Activated naive CD4-positive, alpha-beta T cell treated with Interleukin-2 at 50 U/mL for 16 hours (primary cell): ENCODE data around the gene GP1BA.

Experiments
- DNase-seq: peaks from one replicate; pipeline ENCODE4 v3.0.0-alpha.2; 2020

Gene GP1BA

GRCh38 chr17:4978726-4979125 lies 46.6 kb downstream of the GP1BA start:
- no peak for DNase-seq

DNA sequence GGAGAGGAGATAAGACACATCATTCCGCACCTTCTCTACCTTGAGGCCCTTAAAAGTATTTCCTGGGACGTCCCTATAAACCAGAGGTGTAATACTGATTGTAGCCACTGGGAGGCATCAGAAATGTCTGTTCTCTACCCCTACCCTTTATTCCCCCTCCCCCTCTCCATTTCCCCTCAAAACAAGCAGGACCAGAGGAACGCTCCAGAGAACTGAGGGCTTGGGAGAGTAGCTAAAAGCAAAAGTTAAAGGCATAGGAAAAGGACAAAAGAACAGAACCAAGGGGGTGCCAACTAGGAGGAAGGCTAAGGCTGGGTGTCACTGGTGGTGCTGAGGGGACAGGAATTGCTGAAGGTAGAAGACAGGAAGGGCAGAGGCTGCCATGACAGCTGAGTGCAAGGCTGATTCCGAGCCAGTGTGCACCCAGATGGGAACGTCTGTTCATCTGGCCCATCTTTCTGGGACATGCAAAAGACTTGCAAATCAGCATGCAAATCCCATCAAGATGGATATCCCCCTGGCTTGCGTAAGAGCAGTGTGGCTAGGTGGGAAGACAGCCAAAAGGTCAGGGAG lies 48.7 kb downstream of the GP1BA start:
- peak; percentile 9 for DNase-seq

DNA sequence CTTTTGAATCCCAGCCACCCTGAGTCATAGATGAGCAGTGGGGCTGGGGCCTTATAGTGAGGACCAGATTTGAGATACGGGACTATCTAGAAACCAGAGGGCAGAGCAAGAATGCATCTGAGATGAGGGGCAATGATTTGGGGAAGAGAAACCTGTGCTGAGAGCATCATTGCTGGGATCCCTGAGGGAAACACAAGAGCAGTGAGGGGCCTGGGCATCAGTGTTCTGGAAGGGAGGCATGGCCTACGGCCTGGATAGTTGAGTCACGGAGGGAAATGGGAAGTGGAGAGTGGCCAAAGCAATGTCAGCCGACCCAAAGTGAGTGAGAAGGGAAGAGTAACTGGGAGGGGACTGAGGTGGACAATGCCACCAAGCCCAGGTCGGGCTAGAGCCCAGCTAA lies 50.2 kb downstream of the GP1BA start:
- DNase-seq = no peak
